ENCODE measurements around the gene DUSP10.

- TF ChIP-seq, protein P1, sequence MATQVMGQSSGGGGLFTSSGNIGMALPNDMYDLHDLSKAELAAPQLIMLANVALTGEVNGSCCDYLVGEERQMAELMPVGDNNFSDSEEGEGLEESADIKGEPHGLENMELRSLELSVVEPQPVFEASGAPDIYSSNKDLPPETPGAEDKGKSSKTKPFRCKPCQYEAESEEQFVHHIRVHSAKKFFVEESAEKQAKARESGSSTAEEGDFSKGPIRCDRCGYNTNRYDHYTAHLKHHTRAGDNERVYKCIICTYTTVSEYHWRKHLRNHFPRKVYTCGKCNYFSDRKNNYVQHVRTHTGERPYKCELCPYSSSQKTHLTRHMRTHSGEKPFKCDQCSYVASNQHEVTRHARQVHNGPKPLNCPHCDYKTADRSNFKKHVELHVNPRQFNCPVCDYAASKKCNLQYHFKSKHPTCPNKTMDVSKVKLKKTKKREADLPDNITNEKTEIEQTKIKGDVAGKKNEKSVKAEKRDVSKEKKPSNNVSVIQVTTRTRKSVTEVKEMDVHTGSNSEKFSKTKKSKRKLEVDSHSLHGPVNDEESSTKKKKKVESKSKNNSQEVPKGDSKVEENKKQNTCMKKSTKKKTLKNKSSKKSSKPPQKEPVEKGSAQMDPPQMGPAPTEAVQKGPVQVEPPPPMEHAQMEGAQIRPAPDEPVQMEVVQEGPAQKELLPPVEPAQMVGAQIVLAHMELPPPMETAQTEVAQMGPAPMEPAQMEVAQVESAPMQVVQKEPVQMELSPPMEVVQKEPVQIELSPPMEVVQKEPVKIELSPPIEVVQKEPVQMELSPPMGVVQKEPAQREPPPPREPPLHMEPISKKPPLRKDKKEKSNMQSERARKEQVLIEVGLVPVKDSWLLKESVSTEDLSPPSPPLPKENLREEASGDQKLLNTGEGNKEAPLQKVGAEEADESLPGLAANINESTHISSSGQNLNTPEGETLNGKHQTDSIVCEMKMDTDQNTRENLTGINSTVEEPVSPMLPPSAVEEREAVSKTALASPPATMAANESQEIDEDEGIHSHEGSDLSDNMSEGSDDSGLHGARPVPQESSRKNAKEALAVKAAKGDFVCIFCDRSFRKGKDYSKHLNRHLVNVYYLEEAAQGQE (IDR thresholded peaks at IDR 0.05; ENCODE audit: insufficient read depth in 1 of 2, low read depth in 2 of 2, low read length in 2 of 2) = no peak
- no peak for TF ChIP-seq POLR2AphosphoS5 (IDR thresholded peaks at IDR 0.05; ENCODE audit: low read depth, low read length)
- no peak for TF ChIP-seq TAF1 (IDR thresholded peaks at IDR 0.05; ENCODE audit: borderline replicate concordance, insufficient read depth, low read length)
These were observed 32.0 kb downstream of the DUSP10 start for GRCh38 chr1:221709854-221710253.
